ENCODE data around the gene NTM.

Gene NTM

DNA sequence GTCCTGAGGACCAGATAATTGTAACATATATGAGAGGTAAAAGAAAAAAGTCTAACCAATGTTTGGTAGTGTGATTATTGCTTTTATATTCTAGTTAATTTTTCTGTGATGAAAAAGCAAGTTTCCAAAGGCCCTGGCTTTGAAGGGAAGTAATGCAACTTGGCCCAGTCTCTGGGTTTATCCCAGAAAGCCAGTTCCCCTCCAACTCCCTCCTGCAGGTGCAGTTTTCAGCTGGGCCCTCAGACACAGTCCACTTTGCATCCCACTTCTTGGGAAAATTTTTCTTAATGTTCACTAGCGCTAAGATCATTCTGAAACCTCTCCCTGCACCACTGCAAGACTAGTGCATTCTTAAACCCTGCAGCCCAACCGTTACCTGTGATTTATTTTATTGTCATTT is 586.8 kb downstream of the NTM start:
- H3K27ac ChIP-seq (ENCODE audit: extremely low read depth, low read depth, low read length), result no peak overlapping the region
- no peaks in the 10 kb centered on the region for H3K36me3 ChIP-seq (ENCODE audit: control insufficient read depth in 2 of 2, insufficient read depth in 1 of 2, low read length in 2 of 2)
- CTCF ChIA-PET, result no interaction called here
- TF ChIP-seq ZNF670 (tag by site-specific recombination; IDR thresholded peaks at IDR 0.05; ENCODE audit: low read depth) (no peak), GFI1B (tag by site-specific recombination; IDR thresholded peaks at IDR 0.05) (no peak), ZNF404 (tag by site-specific recombination; IDR thresholded peaks at IDR 0.05) (no peak), ZFHX2 (tag by site-specific recombination; conservative IDR thresholded peaks at IDR 0.05) (no peak), ZNF174 (tag by site-specific recombination; IDR thresholded peaks at IDR 0.05) (no peak)
- TF ChIP-seq, protein P1, sequence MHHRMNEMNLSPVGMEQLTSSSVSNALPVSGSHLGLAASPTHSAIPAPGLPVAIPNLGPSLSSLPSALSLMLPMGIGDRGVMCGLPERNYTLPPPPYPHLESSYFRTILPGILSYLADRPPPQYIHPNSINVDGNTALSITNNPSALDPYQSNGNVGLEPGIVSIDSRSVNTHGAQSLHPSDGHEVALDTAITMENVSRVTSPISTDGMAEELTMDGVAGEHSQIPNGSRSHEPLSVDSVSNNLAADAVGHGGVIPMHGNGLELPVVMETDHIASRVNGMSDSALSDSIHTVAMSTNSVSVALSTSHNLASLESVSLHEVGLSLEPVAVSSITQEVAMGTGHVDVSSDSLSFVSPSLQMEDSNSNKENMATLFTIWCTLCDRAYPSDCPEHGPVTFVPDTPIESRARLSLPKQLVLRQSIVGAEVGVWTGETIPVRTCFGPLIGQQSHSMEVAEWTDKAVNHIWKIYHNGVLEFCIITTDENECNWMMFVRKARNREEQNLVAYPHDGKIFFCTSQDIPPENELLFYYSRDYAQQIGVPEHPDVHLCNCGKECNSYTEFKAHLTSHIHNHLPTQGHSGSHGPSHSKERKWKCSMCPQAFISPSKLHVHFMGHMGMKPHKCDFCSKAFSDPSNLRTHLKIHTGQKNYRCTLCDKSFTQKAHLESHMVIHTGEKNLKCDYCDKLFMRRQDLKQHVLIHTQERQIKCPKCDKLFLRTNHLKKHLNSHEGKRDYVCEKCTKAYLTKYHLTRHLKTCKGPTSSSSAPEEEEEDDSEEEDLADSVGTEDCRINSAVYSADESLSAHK (tag by site-specific recombination; IDR thresholded peaks at IDR 0.05), result no peak
- no peak overlapping the region for H3K4me3 ChIP-seq (ENCODE audit: low read depth, low read length)
- H3K4me1 ChIP-seq (ENCODE audit: control insufficient read depth, insufficient read depth, low read length), result peaks cover 8% of the 10 kb centered on the region
- POLR2A ChIA-PET, result no interaction called here
- H3K9me3 ChIP-seq (ENCODE audit: control insufficient read depth, insufficient read depth, low read depth, low read length), result no peaks in the 10 kb centered on the region

DNA sequence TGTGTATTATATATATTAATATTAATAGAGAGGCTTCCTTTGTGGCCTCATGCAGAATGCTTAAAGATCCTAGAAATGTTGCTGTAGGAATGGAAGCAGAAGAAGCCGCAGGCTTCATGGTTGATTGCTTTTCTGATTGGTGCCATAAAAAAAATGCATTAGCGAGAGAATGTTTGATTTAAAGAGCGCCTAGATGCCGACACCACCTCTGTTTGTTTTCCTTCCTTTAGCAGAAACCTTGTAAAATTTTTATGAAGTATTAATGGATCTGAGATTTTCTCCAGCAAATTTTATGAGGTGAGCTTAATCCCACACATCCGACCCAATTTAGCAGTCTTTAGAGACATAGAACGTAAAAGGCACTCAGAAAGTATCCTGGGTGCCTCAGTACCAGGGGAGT is 587.5 kb downstream of the NTM start:
- Histone ChIP-seq H3K4me3 (ENCODE audit: low read depth, low read length) (no peak overlapping the region), H3K36me3 (ENCODE audit: control insufficient read depth in 2 of 2, insufficient read depth in 1 of 2, low read length in 2 of 2) (no peaks in the 10 kb centered on the region), H3K9me3 (ENCODE audit: control insufficient read depth, insufficient read depth, low read depth, low read length) (no peaks in the 10 kb centered on the region), H3K27ac (ENCODE audit: extremely low read depth, low read depth, low read length) (no peak overlapping the region), H3K4me1 (ENCODE audit: control insufficient read depth, insufficient read depth, low read length) (peaks cover 8% of the 10 kb centered on the region)
- ChIA-PET POLR2A (no interaction called here), CTCF (no interaction called here)
- no peak for TF ChIP-seq ZNF132 (tag by site-specific recombination; IDR thresholded peaks at IDR 0.05; ENCODE audit: borderline replicate concordance)
- no peak for TF ChIP-seq TRIM28 (IDR thresholded peaks at IDR 0.05; ENCODE audit: borderline replicate concordance, low read length)
- TF ChIP-seq, protein P2, sequence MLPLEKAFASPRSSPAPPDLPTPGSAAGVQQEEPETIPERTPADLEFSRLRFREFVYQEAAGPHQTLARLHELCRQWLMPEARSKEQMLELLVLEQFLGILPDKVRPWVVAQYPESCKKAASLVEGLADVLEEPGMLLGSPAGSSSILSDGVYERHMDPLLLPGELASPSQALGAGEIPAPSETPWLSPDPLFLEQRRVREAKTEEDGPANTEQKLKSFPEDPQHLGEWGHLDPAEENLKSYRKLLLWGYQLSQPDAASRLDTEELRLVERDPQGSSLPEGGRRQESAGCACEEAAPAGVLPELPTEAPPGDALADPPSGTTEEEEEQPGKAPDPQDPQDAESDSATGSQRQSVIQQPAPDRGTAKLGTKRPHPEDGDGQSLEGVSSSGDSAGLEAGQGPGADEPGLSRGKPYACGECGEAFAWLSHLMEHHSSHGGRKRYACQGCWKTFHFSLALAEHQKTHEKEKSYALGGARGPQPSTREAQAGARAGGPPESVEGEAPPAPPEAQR (tag by site-specific recombination; IDR thresholded peaks at IDR 0.05), result no peak
- TF ChIP-seq KLF10 (tag by site-specific recombination; IDR thresholded peaks at IDR 0.05), result peak; percentile 44; the same call in 1 of the 2 replicates
- peak; percentile 98 for TF ChIP-seq TCF7L2 (IDR thresholded peaks at IDR 0.05; ENCODE audit: borderline replicate concordance, low read depth, low read length)
- TF ChIP-seq MYNN (tag by site-specific recombination; IDR thresholded peaks at IDR 0.05; ENCODE audit: borderline replicate concordance), result no peak
- no peak for TF ChIP-seq ZNF621 (tag by site-specific recombination; IDR thresholded peaks at IDR 0.05)
- TF ChIP-seq ZNF121 (tag by site-specific recombination; IDR thresholded peaks at IDR 0.05), result no peak
- no peak for TF ChIP-seq ZNF623 (tag by site-specific recombination; IDR thresholded peaks at IDR 0.05)
- no peak for TF ChIP-seq ZBTB17 (tag by site-specific recombination; IDR thresholded peaks at IDR 0.05)
- TF ChIP-seq, protein P3, sequence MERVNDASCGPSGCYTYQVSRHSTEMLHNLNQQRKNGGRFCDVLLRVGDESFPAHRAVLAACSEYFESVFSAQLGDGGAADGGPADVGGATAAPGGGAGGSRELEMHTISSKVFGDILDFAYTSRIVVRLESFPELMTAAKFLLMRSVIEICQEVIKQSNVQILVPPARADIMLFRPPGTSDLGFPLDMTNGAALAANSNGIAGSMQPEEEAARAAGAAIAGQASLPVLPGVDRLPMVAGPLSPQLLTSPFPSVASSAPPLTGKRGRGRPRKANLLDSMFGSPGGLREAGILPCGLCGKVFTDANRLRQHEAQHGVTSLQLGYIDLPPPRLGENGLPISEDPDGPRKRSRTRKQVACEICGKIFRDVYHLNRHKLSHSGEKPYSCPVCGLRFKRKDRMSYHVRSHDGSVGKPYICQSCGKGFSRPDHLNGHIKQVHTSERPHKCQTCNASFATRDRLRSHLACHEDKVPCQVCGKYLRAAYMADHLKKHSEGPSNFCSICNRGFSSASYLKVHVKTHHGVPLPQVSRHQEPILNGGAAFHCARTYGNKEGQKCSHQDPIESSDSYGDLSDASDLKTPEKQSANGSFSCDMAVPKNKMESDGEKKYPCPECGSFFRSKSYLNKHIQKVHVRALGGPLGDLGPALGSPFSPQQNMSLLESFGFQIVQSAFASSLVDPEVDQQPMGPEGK (tag by site-specific recombination; IDR thresholded peaks at IDR 0.05), result no peak
- TF ChIP-seq FEZF1 (tag by site-specific recombination; IDR thresholded peaks at IDR 0.05), result peak; percentile 90
- no peak for TF ChIP-seq YY2 (tag by site-specific recombination; IDR thresholded peaks at IDR 0.05)
- TF ChIP-seq ZNF561 (tag by site-specific recombination; IDR thresholded peaks at IDR 0.05; ENCODE audit: borderline replicate concordance), result peak; percentile 95
- no peak for TF ChIP-seq ZNF157 (tag by site-specific recombination; IDR thresholded peaks at IDR 0.05)
- no peak for TF ChIP-seq ZNF214 (tag by site-specific recombination; IDR thresholded peaks at IDR 0.05; ENCODE audit: borderline replicate concordance)
- TF ChIP-seq, protein P4, sequence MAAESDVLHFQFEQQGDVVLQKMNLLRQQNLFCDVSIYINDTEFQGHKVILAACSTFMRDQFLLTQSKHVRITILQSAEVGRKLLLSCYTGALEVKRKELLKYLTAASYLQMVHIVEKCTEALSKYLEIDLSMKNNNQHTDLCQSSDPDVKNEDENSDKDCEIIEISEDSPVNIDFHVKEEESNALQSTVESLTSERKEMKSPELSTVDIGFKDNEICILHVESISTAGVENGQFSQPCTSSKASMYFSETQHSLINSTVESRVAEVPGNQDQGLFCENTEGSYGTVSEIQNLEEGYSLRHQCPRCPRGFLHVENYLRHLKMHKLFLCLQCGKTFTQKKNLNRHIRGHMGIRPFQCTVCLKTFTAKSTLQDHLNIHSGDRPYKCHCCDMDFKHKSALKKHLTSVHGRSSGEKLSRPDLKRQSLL (tag by site-specific recombination; IDR thresholded peaks at IDR 0.05), result no peak
- no peak for TF ChIP-seq HOXA7 (CRISPR knock-in tag; IDR thresholded peaks at IDR 0.05; ENCODE audit: borderline replicate concordance)
- no peak for TF ChIP-seq ZNF341 (tag by site-specific recombination; IDR thresholded peaks at IDR 0.05; ENCODE audit: low read depth)
- no peak for TF ChIP-seq ZNF266 (tag by site-specific recombination; IDR thresholded peaks at IDR 0.05; ENCODE audit: low read depth)
- no peak for TF ChIP-seq ZNF529 (tag by site-specific recombination; IDR thresholded peaks at IDR 0.05; ENCODE audit: insufficient replicate concordance)
- TF ChIP-seq ZNF394 (tag by site-specific recombination; IDR thresholded peaks at IDR 0.05; ENCODE audit: borderline replicate concordance), result no peak
- no peak for TF ChIP-seq REPIN1 (tag by site-specific recombination; IDR thresholded peaks at IDR 0.05; ENCODE audit: low read depth)

All from HEK293 (cell line).